Endothelial cell of umbilical vein (primary cell): Measurements from ENCODE around the gene SNX12. TPM values are rescaled to one million over a fixed set of nuclear protein-coding genes. Genes with fewer than 3 reads are reported as not detected.

ENCODE experiments used
- Bru-seq: library from RNA; stranded (reverse); fragments of 400-500 nt; gene quantifications from one replicate; lab custom pipeline; 2021; lab: Mats Ljungman, UMichigan
- BruChase-seq, 2 experiments: library from RNA; stranded (reverse); fragments of 400-500 nt; gene quantifications; one replicate each; lab custom pipeline; 2021; lab: Mats Ljungman, UMichigan
- BruUV-seq: library from RNA; stranded (reverse); fragments of 400-500 nt; replicated peaks from 2 replicates; lab custom pipeline; 2021; lab: Mats Ljungman, UMichigan
- CTCF ChIA-PET: fragments of 300-600, 350-600 bp; sonication (Branson Sonifier 250); formaldehyde crosslinking; loops from one replicate; lab custom pipeline; 2021; ENCODE audit warnings: antibody characterized with exemption, inconsistent platforms; lab: Charles Lee
- POLR2A ChIA-PET: fragments of 300-600, 350-600 bp; sonication (Branson Sonifier 250); formaldehyde crosslinking; loops from one replicate; lab custom pipeline; 2021; ENCODE audit warnings: antibody characterized with exemption, inconsistent platforms; lab: Charles Lee
- DNase-seq: peaks from one replicate; pipeline ENCODE4 v3.0.0-alpha.2; 2011; ENCODE audit warnings: low read depth, low spot score
- FAIRE-seq: peaks from 2 replicates; lab custom pipeline; 2011; peaks lifted over from hg19 to GRCh38; lab: Jason Lieb, UNC
- H2AFZ ChIP-seq: 2 replicates; pipeline ENCODE4 v1.6.0; 2012; ENCODE audit warnings: low read depth, low read length, control low read depth, inconsistent platforms
- H3K27ac ChIP-seq: 2 replicates; pipeline ENCODE4 v1.5.1; 2011; ENCODE audit warnings: low read depth, mild to moderate bottlenecking, control low read depth, low read length, moderate library complexity; ENCODE audit not compliant: insufficient read depth
- H3K27me3 ChIP-seq, 2 experiments: 2 replicates each; pipeline versions ENCODE4 v1.6.0 to v1.6.1; 2011; ENCODE audit warnings: low read length in 2 of 2, mixed read lengths in 1 of 2; ENCODE audit not compliant: control insufficient read depth in 2 of 2, insufficient read depth in 2 of 2
- H3K36me3 ChIP-seq, 2 experiments: 2 replicates in 1 of 2; 3 replicates in 1 of 2; pipeline ENCODE4 v1.5.1; 2011; ENCODE audit warnings: low read length in 2 of 2, mild to moderate bottlenecking in 1 of 2, moderate library complexity in 1 of 2; ENCODE audit not compliant: control insufficient read depth in 2 of 2, insufficient read depth in 2 of 2; ENCODE audit errors: extremely low read depth in 1 of 2
- H3K4me1 ChIP-seq: 3 replicates; pipeline ENCODE4 v1.5.1; 2011; ENCODE audit warnings: mild to moderate bottlenecking, low read length; ENCODE audit not compliant: control insufficient read depth, insufficient read depth; ENCODE audit errors: extremely low read depth
- H3K4me2 ChIP-seq: 2 replicates; pipeline ENCODE4 v1.6.1; 2011; ENCODE audit warnings: low read length, control low read depth, mixed read lengths; ENCODE audit not compliant: insufficient read depth
- H3K4me3 ChIP-seq, 3 experiments: fragments of 200-600 bp in 1 of 3; sonication (generic), shearing (Covaris generic) in 1 of 3; replicated peaks in 1 of 3; 2 replicates each; pipeline ENCODE4 v1.5.1; 2011 to 2016; ENCODE audit warnings: control low read depth in 3 of 3, low read length in 3 of 3, mild to moderate bottlenecking in 2 of 3, inconsistent platforms in 1 of 3, low read depth in 1 of 3, moderate library complexity in 1 of 3; ENCODE audit not compliant: insufficient read depth in 1 of 3
- H3K79me2 ChIP-seq: 2 replicates; pipeline ENCODE4 v1.6.0; 2012; ENCODE audit warnings: low read length, inconsistent platforms; ENCODE audit not compliant: control insufficient read depth, insufficient read depth
- H3K9ac ChIP-seq: replicated peaks from 2 replicates; pipeline ENCODE3; 2011; ENCODE audit warnings: low read length, control low read depth; ENCODE audit not compliant: insufficient read depth; ENCODE audit errors: extremely low read depth
- H3K9me1 ChIP-seq: replicated peaks from 3 replicates; pipeline ENCODE4 v1.6.0; 2011; ENCODE audit warnings: mild to moderate bottlenecking, low read length; ENCODE audit not compliant: control insufficient read depth, insufficient read depth; ENCODE audit errors: extremely low read depth
- H3K9me3 ChIP-seq: replicated peaks from 2 replicates; pipeline ENCODE4 v1.5.1; 2012; ENCODE audit warnings: low read length, inconsistent platforms; ENCODE audit not compliant: control insufficient read depth, insufficient read depth
- H4K20me1 ChIP-seq: replicated peaks from 2 replicates; pipeline ENCODE3; 2011; ENCODE audit warnings: mild to moderate bottlenecking, low read length; ENCODE audit not compliant: control insufficient read depth, insufficient read depth; ENCODE audit errors: extremely low read depth
- FOS ChIP-seq: IDR thresholded peaks from 2 replicates; pipeline ENCODE4 v1.6.1; 2011; ENCODE audit warnings: mild to moderate bottlenecking, low read length, moderate library complexity, borderline replicate concordance; ENCODE audit not compliant: insufficient read depth
- MAX ChIP-seq: IDR thresholded peaks from 2 replicates; pipeline ENCODE4 v1.6.1; 2011; ENCODE audit not compliant: insufficient read depth, insufficient read length
- POLR2A ChIP-seq: IDR thresholded peaks from 2 replicates; pipeline ENCODE4 v1.6.1; 2012; ENCODE audit warnings: low read depth, mild to moderate bottlenecking, control low read depth, low read length
- POLR2AphosphoS5 ChIP-seq: IDR thresholded peaks from 2 replicates; pipeline ENCODE4 v1.6.1; 2012; ENCODE audit warnings: low read depth, mild to moderate bottlenecking, control low read depth, low read length, moderate library complexity; ENCODE audit not compliant: insufficient read depth
- dilution Hi-C: fragments of 300-500 bp; cut with MboI; formaldehyde crosslinking; loops from one replicate; pipeline ENCODE4 v1.15.0; 2019; ENCODE audit warnings: low sequenced_read_pairs; ENCODE audit not compliant: extremely low pct_ligation_motif_present
- intact Hi-C: fragments of 100-400 bp; cut with micrococcal nuclease; formaldehyde crosslinking; loops from one replicate; pipeline ENCODE4 v1.10.0; 2022
- long read RNA-seq: library from polyadenylated mRNA; stranded (forward); transcript quantifications from one replicate; pipeline ENCODE4 v2.0.0, GENCODE V29; 2021
- polyA minus RNA-seq, 3 experiments: library from RNA; depleted of rRNA, polyadenylated mRNA; stranded (reverse); fragments of >200 nt; gene quantifications; 1 replicate in 1 of 3; 2 replicates in 2 of 3; pipeline ENCODE4 v1.2.3, GENCODE V29; 2011
- polyA plus RNA-seq, 4 experiments: library from polyadenylated mRNA; depleted of rRNA in 3 of 4; stranded (reverse) in 3 of 4; unstranded in 1 of 4; fragments of >200 nt; gene quantifications; 2 replicates each; pipeline versions ENCODE4 v1.2.1 to v1.2.3, GENCODE V29; 2011 to 2012; ENCODE audit warnings: missing spikeins in 1 of 4
- total RNA-seq: library from RNA; stranded (reverse); gene quantifications from 2 replicates; pipeline ENCODE4 v1.2.3, GENCODE V29; 2021

SNX12 gene
- 85.5 and 90.6 TPM in 2 replicates for total RNA-seq
- 79.8 and 85.4 TPM in 2 replicates for polyA plus RNA-seq
- 72.3 and 75.0 TPM in 2 replicates for polyA plus RNA-seq (2011; cell fraction: cytosol; rRNA removed)
- polyA plus RNA-seq (2011; cell fraction: nucleus; rRNA removed): 30.1 and 31.9 TPM in 2 replicates
- 67.7 and 73.5 TPM in 2 replicates for polyA plus RNA-seq (2012)
- 94.8 and 103 TPM in 2 replicates for polyA minus RNA-seq
- polyA minus RNA-seq (2011; cell fraction: cytosol; rRNA and poly(A)+ RNA removed): 71.5 TPM
- 14.3 and 15.2 TPM in 2 replicates for polyA minus RNA-seq (2011; cell fraction: nucleus; rRNA and poly(A)+ RNA removed)
- percentile 67 among the genes with signal in this experiment for Bru-seq, nascent RNA
- BruChase-seq, experiment 1, labeled RNA remaining after a 6-hour chase: percentile 95 among the genes with signal in this experiment
- percentile 86 among the genes with signal in this experiment for BruChase-seq, experiment 2, labeled RNA remaining after a 2-hour chase
- long read RNA-seq, partial matches to known transcripts: 1 of 43 reads
- long read RNA-seq, other reads (novel, unspliced or antisense): 38 of 43 reads

DNA sequence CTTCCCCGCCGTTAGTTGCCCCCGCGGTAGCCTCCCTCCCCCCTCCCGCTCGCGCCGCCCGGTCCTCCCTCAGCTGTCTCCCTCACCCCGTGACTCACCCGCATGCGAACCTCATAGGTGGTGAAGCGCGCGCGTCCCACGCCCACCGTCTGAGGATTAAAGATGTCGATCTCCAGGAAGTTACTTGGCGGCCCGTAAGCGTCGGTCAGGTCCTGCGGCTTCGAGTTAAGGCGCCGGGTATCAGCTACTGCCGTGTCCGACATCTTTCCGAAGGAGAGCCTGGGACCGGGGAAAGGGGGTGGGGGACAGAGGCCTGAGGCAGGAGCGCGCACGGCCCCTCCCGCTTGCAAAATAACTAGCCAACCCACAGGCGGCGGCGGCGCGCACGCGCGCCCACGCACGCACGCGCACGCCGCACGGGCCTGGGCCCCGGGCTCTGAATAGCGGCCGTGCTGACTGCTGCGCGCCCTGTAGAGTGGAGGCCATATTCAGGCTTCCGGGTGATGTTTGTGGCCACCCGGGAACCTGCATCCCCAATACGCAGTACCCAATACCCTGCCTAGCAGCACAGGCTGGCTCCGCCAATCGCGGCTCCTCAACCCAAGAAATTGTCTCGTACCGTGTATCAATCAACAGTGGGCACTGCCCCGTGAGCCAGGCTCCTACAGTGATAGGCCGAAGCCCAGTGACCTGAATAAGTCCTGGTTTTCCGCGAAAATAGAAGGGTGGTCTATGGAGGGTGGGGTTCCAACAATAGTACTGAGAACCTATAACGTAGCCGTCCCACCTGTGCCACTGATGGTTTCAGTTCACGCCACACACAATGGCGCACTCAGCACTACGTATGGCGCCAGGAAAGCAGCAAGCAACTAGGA lies at the start of gene SNX12:
TSS of gene SNX12 (minus strand) at position 291 of the 875 bp plus-strand sequence. CDS start at position 263, 28 bp downstream.
- POLR2A ChIA-PET: interaction anchor here (0.5 to 0.6 kb wide), 2 partner anchors 216 to 464 kb away, joined by 3 to 4 read pairs; partner anchors contain the start of gene OGT
- TF ChIP-seq POLR2A (peak; percentile 74), POLR2AphosphoS5 (peak; percentile 53), FOS (peak; percentile 29), MAX (no peak)
- Histone ChIP-seq H4K20me1 (no peaks in the 10 kb centered on the region), H3K4me3 (peak within 1 kb of the TSS; percentile 79 to 97 (median 97)), H3K27me3 (no peaks in the 10 kb centered on the region), H3K27ac (peak within 1 kb of the TSS; percentile 57), H3K9me1 (no peaks in the 10 kb centered on the region), H3K4me2 (peak within 1 kb of the TSS; percentile 95), H3K9ac (peak within 1 kb of the TSS; percentile 82), H2AFZ (peak within 1 kb of the TSS; percentile 79), H3K36me3 (no peaks in the 10 kb centered on the region), H3K79me2 (peaks cover 31% of the 10 kb centered on the region), H3K4me1 (no peaks in the 10 kb centered on the region), H3K9me3 (no peaks in the 10 kb centered on the region)
- CTCF ChIA-PET: no interaction called here
- BruUV-seq: no TSS peak
- DNase-seq: peak; percentile 94
- peak; percentile 99 for FAIRE-seq
- intact Hi-C loops (loop anchor here (1.0 kb wide), 3 partner anchors 28 to 61 kb away; partner anchors contain the start of gene MED12), dilution Hi-C loops (no loop called here)
